Naive B cell (primary cell): ENCODE data around the gene GP9. TPM values are rescaled to one million over a fixed set of nuclear protein-coding genes. Genes with fewer than 3 reads are reported as not detected.

Experiments used
- ATAC-seq, 2 donors: fragments of 150-1000 bp; cut with Tn5 transposase; 2 replicates each; pipeline ENCODE4 v1.10.0; 2021; ENCODE audit warnings: low read depth in 2 of 2, mild to moderate bottlenecking in 2 of 2, moderate library complexity in 2 of 2
- DNase-seq: peaks from one replicate; pipeline ENCODE4 v3.0.0; 2022
- H3K27ac Mint-ChIP-seq, 6 donors: one replicate each; pipeline ENCODE4 v1.8.0; 2020 to 2022; ENCODE audit warnings: mild to moderate bottlenecking in 6 of 6, mixed read lengths in 6 of 6, moderate library complexity in 5 of 6, inconsistent platforms in 2 of 6
- H3K27me3 Mint-ChIP-seq, 3 donors: one replicate each; pipeline ENCODE4 v1.8.0; 2021 to 2022; ENCODE audit warnings: mixed read lengths in 3 of 3, mild to moderate bottlenecking in 1 of 3
- H3K36me3 Mint-ChIP-seq, 2 donors: one replicate each; pipeline ENCODE4 v1.8.0; 2020 to 2022; ENCODE audit warnings: mixed read lengths in 2 of 2, inconsistent platforms in 1 of 2, mild to moderate bottlenecking in 1 of 2
- H3K4me1 Mint-ChIP-seq, 3 donors: one replicate each; pipeline ENCODE4 v1.8.0; 2020 to 2022; ENCODE audit warnings: mixed read lengths in 3 of 3, inconsistent platforms in 1 of 3, mild to moderate bottlenecking in 1 of 3, moderate library complexity in 1 of 3
- H3K4me3 Mint-ChIP-seq, 8 donors: one replicate each; pipeline ENCODE4 v1.8.0; 2020 to 2022; ENCODE audit warnings: mild to moderate bottlenecking in 8 of 8, mixed read lengths in 8 of 8, moderate library complexity in 8 of 8, inconsistent platforms in 2 of 8
- H3K9me3 Mint-ChIP-seq, 7 donors: one replicate each; pipeline ENCODE4 v1.8.0; 2020 to 2022; ENCODE audit warnings: mixed read lengths in 7 of 7, mild to moderate bottlenecking in 5 of 7, inconsistent platforms in 2 of 7, moderate library complexity in 1 of 7
- polyA plus RNA-seq, 6 donors: library from polyadenylated mRNA; unstranded; fragments of 300-500 nt; fragmentation: Illumina TruSeq; gene quantifications; one replicate each; pipeline ENCODE4 v1.2.3, GENCODE V29; 2021; ENCODE audit warnings: low read depth in 6 of 6

Gene GP9
- polyA plus RNA-seq, 6 donors from 2014 or later: 0.99 to 6.8 (median 4.1) TPM

DNA sequence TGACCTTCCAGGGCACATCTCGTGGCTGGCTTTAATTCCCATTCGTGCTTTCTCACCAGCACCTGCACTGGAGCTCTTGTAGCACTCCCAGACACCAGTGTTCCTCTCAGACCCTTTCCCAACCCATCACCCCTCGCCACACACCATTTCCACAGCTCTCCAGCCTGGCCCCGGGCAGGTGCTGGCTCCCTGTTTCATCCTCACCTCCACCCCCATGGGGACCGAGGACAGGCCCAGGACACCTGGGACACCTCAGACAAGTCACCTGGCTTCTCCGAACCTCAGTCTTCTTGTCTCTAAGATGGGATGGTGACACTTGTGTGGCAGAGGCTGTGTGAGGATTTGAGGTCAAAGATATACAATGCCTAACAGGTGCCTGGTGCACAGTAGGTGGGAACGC lies 27.4 kb upstream of the GP9 start:
- no peaks in the 10 kb centered on the region for H3K9me3 Mint-ChIP-seq
- no peak overlapping the region for H3K4me3 Mint-ChIP-seq
- H3K36me3 Mint-ChIP-seq: no peaks in the 10 kb centered on the region
- DNase-seq (no peak), ATAC-seq (no peak)
- H3K27me3 Mint-ChIP-seq: peaks cover 5 to 8% (median 8%) of the 10 kb centered on the region in 3 donors
- H3K4me1 Mint-ChIP-seq: no peaks in the 10 kb centered on the region
- H3K27ac Mint-ChIP-seq: peak overlapping the region in 1 of 6 donors; percentile 16

- Mint-ChIP-seq H3K9me3 (no peaks in the 10 kb centered on the region), H3K4me3 (no peak overlapping the region), H3K27me3 (peaks cover 8 to 10% (median 8%) of the 10 kb centered on the region in 3 donors), H3K27ac (no peak overlapping the region), H3K4me1 (no peaks in the 10 kb centered on the region), H3K36me3 (no peaks in the 10 kb centered on the region)
- ATAC-seq (no peak), DNase-seq (no peak)
Observed at GRCh38 chr3:129033633-129034321, 26.8 kb upstream of the GP9 start.

DNA sequence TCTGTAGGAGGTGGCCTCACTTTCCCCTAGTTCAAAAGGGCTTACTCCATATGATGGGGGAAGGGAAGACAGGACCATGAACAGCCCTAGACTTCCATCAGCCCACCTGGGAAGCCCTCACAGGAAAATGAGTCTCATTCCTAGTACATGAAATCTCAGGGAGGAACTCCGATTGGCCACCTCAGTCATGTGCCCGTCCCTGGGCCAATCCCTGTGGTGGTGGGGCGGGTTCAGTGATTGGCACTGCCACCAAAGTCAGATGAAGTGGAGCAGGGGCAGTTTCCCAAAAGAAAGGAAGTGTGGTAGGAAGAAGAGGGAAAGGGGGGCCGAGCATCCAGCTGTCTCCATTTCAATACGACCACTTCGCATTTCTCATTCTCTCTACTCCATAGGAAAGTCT lies 25.9 kb upstream of the GP9 start:
- Mint-ChIP-seq H3K4me1 (peaks cover 0 to under 1% (median 0%) of the 10 kb centered on the region in 3 donors), H3K36me3 (no peaks in the 10 kb centered on the region), H3K27me3 (peaks cover 12 to 18% (median 16%) of the 10 kb centered on the region in 3 donors), H3K27ac (no peak overlapping the region), H3K4me3 (peak overlapping the region in 1 of 8 donors; percentile 44), H3K9me3 (no peaks in the 10 kb centered on the region)
- ATAC-seq (no peak), DNase-seq (no peak)

- ATAC-seq: no peak
- H3K36me3 Mint-ChIP-seq: no peaks in the 10 kb centered on the region
- DNase-seq: no peak
- H3K27ac Mint-ChIP-seq: peak overlapping the region in 1 of 6 donors; percentile 54
- no peaks in the 10 kb centered on the region for H3K9me3 Mint-ChIP-seq
- H3K4me3 Mint-ChIP-seq: no peak overlapping the region
- peaks cover 0 to 6% (median 0%) of the 10 kb centered on the region in 3 donors for H3K4me1 Mint-ChIP-seq
- H3K27me3 Mint-ChIP-seq: peaks cover 12 to 28% (median 26%) of the 10 kb centered on the region in 3 donors
Observed at GRCh38 chr3:129035360-129036221, 25.0 kb upstream of the GP9 start.

GRCh38 chr3:129036222-129037092 lies 24.1 kb upstream of the GP9 start:
- Mint-ChIP-seq H3K4me1 (peaks cover 0 to 6% (median 0%) of the 10 kb centered on the region in 3 donors), H3K4me3 (peak overlapping the region in 1 of 8 donors; percentile 47), H3K9me3 (no peaks in the 10 kb centered on the region), H3K36me3 (no peaks in the 10 kb centered on the region), H3K27me3 (peaks cover 12 to 33% (median 31%) of the 10 kb centered on the region in 3 donors), H3K27ac (no peak overlapping the region)
- ATAC-seq (no peak), DNase-seq (no peak)

DNA sequence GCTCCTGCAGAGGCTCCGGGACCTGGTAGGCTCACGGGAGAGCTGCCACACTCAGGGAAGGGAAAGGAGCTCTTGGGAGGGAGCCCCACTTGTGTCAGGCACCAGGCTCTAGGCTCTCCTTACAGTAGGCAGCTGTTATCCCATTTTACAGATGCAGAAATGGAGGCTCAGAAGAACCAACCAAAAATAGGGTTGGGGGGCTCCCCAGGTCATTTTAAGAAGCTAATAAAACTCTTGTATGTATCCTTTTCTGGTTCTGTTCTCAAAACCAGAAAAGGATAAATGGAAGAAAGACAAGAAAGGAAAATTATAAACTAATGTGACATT lies 23.5 kb upstream of the GP9 start:
- no peak for ATAC-seq
- peaks cover 14 to 38% (median 37%) of the 10 kb centered on the region in 3 donors for H3K27me3 Mint-ChIP-seq
- H3K36me3 Mint-ChIP-seq: peaks cover 2 to 5% of the 10 kb centered on the region in 2 donors
- H3K4me3 Mint-ChIP-seq: no peak overlapping the region
- H3K4me1 Mint-ChIP-seq: peaks cover 0 to 6% (median 0%) of the 10 kb centered on the region in 3 donors
- no peak overlapping the region for H3K27ac Mint-ChIP-seq
- peaks cover 0 to 2% (median 0%) of the 10 kb centered on the region in 7 donors for H3K9me3 Mint-ChIP-seq
- DNase-seq: no peak

DNA sequence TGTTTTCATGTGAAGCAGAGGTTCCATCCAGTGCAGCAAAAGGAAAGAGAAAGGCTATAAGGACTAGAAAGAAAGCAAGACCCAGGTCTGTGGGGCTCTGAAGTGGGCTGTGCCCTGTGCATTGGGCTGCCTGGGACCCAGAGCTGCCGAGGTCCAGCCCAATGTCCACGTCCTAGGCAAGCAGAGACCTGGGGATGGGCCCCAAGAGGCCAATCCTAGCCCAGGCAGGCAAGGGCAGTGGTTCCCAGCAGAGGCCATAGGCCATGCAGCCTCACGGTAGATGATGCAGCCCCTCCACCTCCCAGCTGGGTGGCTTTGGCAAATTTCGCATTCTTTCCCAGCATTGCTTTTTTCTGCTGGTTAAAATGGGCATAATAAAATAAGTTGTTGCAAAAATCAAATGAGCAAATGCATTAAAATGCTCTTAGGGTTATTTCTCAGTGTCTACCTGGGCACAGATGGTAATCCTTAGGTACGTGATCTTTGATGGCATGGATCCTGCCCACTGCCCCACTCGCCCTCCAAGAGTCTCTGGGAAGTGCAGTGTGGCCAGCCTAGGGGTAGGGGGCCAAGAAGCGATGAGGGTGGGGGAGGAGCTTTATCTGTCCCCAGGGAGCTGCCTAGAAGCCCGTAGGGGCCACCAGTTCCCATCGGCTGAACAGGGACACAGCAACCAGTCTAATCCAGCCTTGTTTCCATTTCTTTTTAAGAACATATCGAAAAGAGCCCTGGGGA lies 22.3 kb upstream of the GP9 start:
- DNase-seq: no peak
- Mint-ChIP-seq H3K4me3 (no peak overlapping the region), H3K36me3 (peaks cover 6 to 9% of the 10 kb centered on the region in 2 donors), H3K9me3 (peaks cover 0 to 7% (median 0%) of the 10 kb centered on the region in 7 donors), H3K4me1 (peaks cover 0 to 6% (median 0%) of the 10 kb centered on the region in 3 donors), H3K27ac (no peak overlapping the region), H3K27me3 (peaks cover 26 to 48% (median 45%) of the 10 kb centered on the region in 3 donors)
- no peak for ATAC-seq

DNA sequence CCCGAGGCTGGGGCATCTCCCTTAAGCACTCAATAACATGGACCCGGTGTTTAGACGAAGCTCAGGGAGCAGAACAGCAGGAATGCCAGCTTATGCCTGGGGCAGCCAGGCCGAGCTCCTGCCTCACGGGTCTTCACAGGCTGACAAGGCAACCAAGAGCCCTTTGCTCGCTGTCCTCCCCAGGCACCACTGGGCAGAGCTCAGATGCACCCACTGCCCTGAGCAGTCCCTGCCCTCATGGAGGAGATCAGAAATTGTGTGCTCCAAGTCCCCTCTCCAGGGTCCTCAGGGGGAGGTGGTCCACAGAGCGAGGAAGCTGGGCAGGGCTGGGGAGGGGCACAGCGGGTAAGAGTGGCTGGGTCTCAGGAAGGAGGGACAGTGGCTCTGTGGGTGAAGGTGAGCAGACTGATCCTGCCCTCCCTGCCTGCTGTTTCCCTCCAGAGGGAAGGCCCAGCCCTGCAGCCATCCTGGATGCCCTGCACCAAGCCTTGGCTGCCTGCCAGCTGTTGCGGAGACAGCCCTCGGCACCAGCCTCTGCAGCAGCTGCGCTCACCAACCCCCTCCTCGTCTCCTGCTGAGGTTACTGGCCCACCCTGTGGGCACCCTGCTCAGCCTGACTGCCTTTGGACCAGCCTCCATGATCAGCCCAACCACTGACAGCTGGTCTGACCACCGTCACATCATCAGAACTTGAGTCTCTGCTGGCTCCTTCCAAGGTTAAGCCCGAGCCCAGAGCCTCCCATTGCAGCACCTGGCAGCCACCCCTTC lies 21.1 kb upstream of the GP9 start:
- H3K36me3 Mint-ChIP-seq: peaks cover 6 to 9% of the 10 kb centered on the region in 2 donors
- peaks cover 0 to 6% (median 0%) of the 10 kb centered on the region in 3 donors for H3K4me1 Mint-ChIP-seq
- ATAC-seq (no peak), DNase-seq (no peak)
- no peak overlapping the region for H3K27ac Mint-ChIP-seq
- peaks cover 0 to 13% (median 5%) of the 10 kb centered on the region in 7 donors for H3K9me3 Mint-ChIP-seq
- H3K4me3 Mint-ChIP-seq: no peak overlapping the region
- peaks cover 33 to 56% (median 52%) of the 10 kb centered on the region in 3 donors for H3K27me3 Mint-ChIP-seq

DNA sequence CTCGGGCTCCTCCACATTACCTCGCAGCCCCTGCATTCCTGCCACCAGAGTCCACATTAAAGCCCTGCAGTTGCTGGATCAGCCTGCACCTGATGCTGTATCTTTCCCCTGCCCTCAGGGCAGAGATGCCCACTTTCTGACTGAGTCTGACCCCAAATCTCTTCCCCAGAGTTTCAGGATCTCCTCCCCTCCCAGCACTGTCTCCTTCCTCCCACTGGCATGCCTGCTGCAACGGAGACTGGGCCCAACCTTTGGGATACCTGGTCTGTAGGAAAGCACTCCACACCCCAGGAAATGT lies 20.6 kb upstream of the GP9 start:
- ATAC-seq: no peak
- Mint-ChIP-seq H3K27me3 (peaks cover 28 to 56% (median 52%) of the 10 kb centered on the region in 3 donors), H3K9me3 (peaks cover 0 to 18% (median 8%) of the 10 kb centered on the region in 7 donors), H3K4me1 (peaks cover 0 to 6% (median 2%) of the 10 kb centered on the region in 3 donors), H3K36me3 (peaks cover 6 to 13% of the 10 kb centered on the region in 2 donors), H3K27ac (no peak overlapping the region), H3K4me3 (no peak overlapping the region)
- no peak for DNase-seq

DNA sequence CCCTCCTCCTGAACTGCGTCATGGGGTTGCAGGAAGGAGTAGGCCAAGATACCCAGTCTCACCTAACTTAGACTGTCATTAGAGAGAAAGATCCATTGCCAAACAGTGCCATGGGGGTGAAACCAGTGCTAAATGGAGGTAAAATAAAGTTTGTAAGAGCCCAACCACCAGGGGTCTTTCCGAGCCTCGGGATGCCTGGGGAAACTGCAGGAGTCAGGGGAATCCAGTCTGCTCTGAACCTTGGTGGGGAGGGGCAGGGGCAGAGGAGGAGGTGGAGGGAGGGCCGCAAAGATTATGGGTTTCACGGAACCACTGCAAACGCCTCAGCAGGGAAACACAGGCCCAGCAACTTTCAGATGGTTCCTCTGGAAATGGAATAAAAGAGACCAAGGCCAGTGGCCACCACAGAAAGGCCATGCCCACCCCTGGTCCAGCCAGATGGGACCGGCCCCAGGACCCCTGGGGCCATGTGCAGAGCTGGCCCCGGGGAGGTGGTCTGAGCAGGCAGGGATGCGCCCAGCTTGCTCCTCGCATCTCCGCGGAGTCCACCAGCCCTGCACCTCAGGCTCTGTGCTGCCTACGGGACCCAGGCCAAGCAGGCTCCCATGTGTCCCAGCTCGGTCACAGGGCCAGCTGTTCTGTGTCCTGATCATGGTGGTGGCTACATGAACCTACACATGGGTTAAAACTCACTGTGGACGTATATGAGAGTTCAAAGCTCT lies 19.8 kb upstream of the GP9 start:
- DNase-seq (no peak), ATAC-seq (no peak)
- Mint-ChIP-seq H3K4me1 (peaks cover 0 to 6% (median 6%) of the 10 kb centered on the region in 3 donors), H3K27me3 (peaks cover 30 to 56% (median 52%) of the 10 kb centered on the region in 3 donors), H3K9me3 (peaks cover 0 to 22% (median 10%) of the 10 kb centered on the region in 7 donors), H3K36me3 (peaks cover 6 to 13% of the 10 kb centered on the region in 2 donors), H3K4me3 (no peak overlapping the region), H3K27ac (no peak overlapping the region)

DNA sequence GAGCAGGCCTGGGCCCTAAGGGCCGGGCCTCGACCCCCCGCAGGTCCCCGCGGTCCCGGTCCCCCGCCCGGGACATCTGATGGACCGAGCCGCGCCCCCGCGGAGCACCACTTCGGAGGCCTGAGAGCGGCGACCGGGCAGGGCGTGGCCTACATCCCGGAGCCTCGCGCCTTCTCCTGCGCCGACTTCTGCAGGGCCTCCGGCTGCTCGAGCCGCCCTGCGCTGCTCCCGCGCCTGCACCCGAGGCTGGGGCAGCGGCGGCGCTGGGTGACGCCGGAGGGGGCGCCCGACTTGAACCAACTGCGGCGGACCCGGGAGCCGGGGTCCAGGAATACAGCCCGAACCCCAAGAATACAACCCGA lies 14.9 kb upstream of the GP9 start:
- H3K27me3 Mint-ChIP-seq: peaks cover 33 to 51% (median 35%) of the 10 kb centered on the region in 3 donors
- DNase-seq: peak; percentile 24
- H3K4me3 Mint-ChIP-seq: peak overlapping the region in 4 of 8 donors; percentile 7 to 62 (median 46)
- peaks cover 14 to 19% of the 10 kb centered on the region in 2 donors for H3K36me3 Mint-ChIP-seq
- no peak overlapping the region for H3K27ac Mint-ChIP-seq
- peaks cover 0 to 28% (median 17%) of the 10 kb centered on the region in 7 donors for H3K9me3 Mint-ChIP-seq
- peak; percentile 75 to 78 for ATAC-seq
- peaks cover 0 to 8% (median 0%) of the 10 kb centered on the region in 3 donors for H3K4me1 Mint-ChIP-seq
